Upper lobe of left lung (tissue), 4 donors: Measurements from ENCODE around the gene PNPLA8.

ENCODE experiments used
- POLR2A ChIP-seq, 4 donors: fragments of 450-650 bp; IDR thresholded peaks; one replicate each; pipeline ENCODE4 v1.5.1; 2016 to 2017; ENCODE audit warnings: antibody characterized with exemption in 4 of 4, mild to moderate bottlenecking in 2 of 4
- POLR2AphosphoS5 ChIP-seq, 2 donors: sonication (generic); formaldehyde crosslinking; IDR thresholded peaks; one replicate each; pipeline ENCODE4 v1.5.1; 2017; ENCODE audit warnings: antibody characterized with exemption in 2 of 2
- TF ChIP-seq, protein P1 (sequence below), 6 experiments: fragments of 450-650 bp in 4 of 6; fragments of 200-600 bp in 2 of 6; sonication (generic) in 2 of 6; IDR thresholded peaks; one replicate each; pipeline ENCODE4 v1.5.1; 2016 to 2019; ENCODE audit warnings: antibody characterized with exemption in 6 of 6

GRCh38 chr7:108434010-108434409 lies 91.9 kb downstream of the PNPLA8 start:
- TF ChIP-seq, protein P1, sequence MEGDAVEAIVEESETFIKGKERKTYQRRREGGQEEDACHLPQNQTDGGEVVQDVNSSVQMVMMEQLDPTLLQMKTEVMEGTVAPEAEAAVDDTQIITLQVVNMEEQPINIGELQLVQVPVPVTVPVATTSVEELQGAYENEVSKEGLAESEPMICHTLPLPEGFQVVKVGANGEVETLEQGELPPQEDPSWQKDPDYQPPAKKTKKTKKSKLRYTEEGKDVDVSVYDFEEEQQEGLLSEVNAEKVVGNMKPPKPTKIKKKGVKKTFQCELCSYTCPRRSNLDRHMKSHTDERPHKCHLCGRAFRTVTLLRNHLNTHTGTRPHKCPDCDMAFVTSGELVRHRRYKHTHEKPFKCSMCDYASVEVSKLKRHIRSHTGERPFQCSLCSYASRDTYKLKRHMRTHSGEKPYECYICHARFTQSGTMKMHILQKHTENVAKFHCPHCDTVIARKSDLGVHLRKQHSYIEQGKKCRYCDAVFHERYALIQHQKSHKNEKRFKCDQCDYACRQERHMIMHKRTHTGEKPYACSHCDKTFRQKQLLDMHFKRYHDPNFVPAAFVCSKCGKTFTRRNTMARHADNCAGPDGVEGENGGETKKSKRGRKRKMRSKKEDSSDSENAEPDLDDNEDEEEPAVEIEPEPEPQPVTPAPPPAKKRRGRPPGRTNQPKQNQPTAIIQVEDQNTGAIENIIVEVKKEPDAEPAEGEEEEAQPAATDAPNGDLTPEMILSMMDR (IDR thresholded peaks at IDR 0.05) = no peak
- TF ChIP-seq POLR2A (IDR thresholded peaks at IDR 0.05) = no peak
- TF ChIP-seq POLR2AphosphoS5 (IDR thresholded peaks at IDR 0.05) = no peak
